Fibroblast of villous mesenchyme (primary cell): Measurements from ENCODE around the gene SS18L1. TPM values are rescaled to one million over a fixed set of nuclear protein-coding genes. Genes with fewer than 3 reads are reported as not detected.

ENCODE experiments used
- DNase-seq: peaks from one replicate; pipeline ENCODE4 v3.0.0-alpha.2; 2010; ENCODE audit warnings: low read depth
- H3K4me3 ChIP-seq: 2 replicates; pipeline ENCODE4 v1.5.1; 2011; ENCODE audit warnings: low read depth, mild to moderate bottlenecking, low read length
- total RNA-seq: library from RNA; depleted of rRNA; stranded (reverse); fragments of >200 nt; gene quantifications from 2 replicates; pipeline ENCODE4 v1.2.3, GENCODE V29; 2012
- TF ChIP-seq, protein P1 (sequence below): IDR thresholded peaks from 2 replicates; pipeline ENCODE4 v1.5.1; 2012; ENCODE audit warnings: low read depth, mild to moderate bottlenecking, low read length; ENCODE audit not compliant: insufficient read depth

Gene SS18L1
- total RNA-seq, 1 donor, result 14.2 TPM

GRCh38 chr20:62217913-62218773, 74.6 kb downstream of the SS18L1 start:
- TF ChIP-seq, protein P1, sequence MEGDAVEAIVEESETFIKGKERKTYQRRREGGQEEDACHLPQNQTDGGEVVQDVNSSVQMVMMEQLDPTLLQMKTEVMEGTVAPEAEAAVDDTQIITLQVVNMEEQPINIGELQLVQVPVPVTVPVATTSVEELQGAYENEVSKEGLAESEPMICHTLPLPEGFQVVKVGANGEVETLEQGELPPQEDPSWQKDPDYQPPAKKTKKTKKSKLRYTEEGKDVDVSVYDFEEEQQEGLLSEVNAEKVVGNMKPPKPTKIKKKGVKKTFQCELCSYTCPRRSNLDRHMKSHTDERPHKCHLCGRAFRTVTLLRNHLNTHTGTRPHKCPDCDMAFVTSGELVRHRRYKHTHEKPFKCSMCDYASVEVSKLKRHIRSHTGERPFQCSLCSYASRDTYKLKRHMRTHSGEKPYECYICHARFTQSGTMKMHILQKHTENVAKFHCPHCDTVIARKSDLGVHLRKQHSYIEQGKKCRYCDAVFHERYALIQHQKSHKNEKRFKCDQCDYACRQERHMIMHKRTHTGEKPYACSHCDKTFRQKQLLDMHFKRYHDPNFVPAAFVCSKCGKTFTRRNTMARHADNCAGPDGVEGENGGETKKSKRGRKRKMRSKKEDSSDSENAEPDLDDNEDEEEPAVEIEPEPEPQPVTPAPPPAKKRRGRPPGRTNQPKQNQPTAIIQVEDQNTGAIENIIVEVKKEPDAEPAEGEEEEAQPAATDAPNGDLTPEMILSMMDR, result no peak
- no peak for DNase-seq
- H3K4me3 ChIP-seq, result no peak overlapping the region

- no peak for DNase-seq
- TF ChIP-seq, protein P1, result no peak
These were observed 75.8 kb downstream of the SS18L1 start for GRCh38 chr20:62219101-62219991.

DNA sequence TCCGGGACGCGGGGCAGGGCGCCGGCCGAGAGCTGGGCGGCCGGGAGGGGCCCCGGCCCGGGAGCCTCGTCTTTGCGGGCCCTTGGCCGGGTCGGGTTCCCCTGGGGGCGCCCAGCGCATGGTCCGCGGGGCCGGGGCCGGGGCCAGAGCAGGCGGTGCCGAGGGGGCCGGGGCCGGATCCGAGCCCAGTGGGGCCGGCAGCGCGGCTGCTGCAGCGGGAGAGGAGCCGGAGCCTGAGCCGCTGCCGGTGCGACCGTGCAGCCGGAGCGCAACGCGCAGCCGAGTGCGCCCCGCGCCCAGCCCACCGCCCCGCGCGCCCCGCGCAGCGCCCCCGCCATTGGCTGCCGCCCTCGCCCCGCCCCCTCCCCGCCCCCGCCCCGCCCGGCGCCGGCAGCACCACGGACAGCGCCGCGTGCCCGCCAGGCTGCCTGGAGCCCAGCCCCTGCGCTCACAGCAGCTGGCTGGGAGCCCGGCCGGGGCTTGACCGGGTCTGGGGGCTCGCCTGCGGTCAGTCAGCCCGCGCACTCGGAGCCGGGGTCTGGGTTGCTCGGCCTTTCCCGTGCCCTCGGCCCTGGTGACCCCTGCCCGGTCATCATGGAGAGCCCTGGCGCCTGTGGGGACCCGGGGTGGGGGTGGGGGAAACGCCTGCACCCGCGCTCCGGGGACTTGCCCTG, 76.6 kb downstream of the SS18L1 start, which contains the start of gene HRH3:
TSS of gene HRH3 (minus strand) at position 287 of the 674 bp plus-strand sequence. CDS start 308 bp downstream, outside the sequence.
- peak within 1 kb of the TSS; percentile 21 for H3K4me3 ChIP-seq
- DNase-seq, result peak; percentile 25
- TF ChIP-seq, protein P1, result no peak

More at GRCh38 chr20:62219101-62219991, 75.8 kb downstream of the SS18L1 start:
- H3K4me3 ChIP-seq, result no peak overlapping the region

GRCh38 chr20:62220666-62221568, 77.3 kb downstream of the SS18L1 start:
- H3K4me3 ChIP-seq, result no peak overlapping the region
- no peak for DNase-seq
- TF ChIP-seq, protein P1, result no peak

DNA sequence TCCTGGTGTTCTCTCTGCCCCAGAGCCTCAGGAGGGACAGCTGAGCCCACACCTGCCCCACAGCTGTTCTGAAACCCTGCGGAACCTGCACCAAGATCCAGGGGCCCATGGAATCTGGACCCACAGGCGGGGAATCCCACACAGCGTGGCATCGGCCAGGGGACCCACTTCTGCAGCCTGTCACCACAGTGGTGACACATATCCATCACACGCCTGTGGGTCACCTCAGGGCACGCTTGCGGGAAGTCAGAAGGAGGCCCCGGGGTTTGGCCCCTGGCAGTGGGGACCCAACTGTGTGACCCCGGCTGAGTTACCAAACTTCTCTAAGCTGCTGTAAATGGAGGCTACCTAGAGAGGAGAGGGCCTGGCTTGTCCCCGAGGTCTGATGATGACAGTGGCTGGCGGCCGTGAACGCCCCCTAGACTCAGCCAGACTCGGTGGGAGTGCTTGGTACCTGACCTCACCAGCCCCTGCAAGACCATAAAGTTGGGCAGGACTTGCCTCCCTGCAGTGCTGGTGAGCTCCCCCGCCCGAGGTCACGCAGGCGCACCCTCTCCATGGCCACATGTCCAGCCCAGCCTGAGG, 78.8 kb downstream of the SS18L1 start:
- TF ChIP-seq, protein P1, result no peak
- no peak for DNase-seq
- no peak overlapping the region for H3K4me3 ChIP-seq
